Peyer's patch (tissue), 4 donors: ENCODE results near the gene WIPF2.

Experiments
- CTCF ChIP-seq, 6 experiments: fragments of 450-650 bp in 4 of 6; fragments of 200-600 bp in 2 of 6; sonication (generic) in 1 of 6; IDR thresholded peaks; one replicate each; pipeline ENCODE4 v1.5.1; 2017 to 2019; ENCODE audit warnings: antibody characterized with exemption in 6 of 6, mild to moderate bottlenecking in 3 of 6, moderate library complexity in 1 of 6
- POLR2A ChIP-seq, 2 donors: fragments of 450-650 bp; IDR thresholded peaks; one replicate each; pipeline ENCODE4 v1.5.1; 2017; ENCODE audit warnings: antibody characterized with exemption in 2 of 2, mild to moderate bottlenecking in 2 of 2, moderate library complexity in 2 of 2

DNA sequence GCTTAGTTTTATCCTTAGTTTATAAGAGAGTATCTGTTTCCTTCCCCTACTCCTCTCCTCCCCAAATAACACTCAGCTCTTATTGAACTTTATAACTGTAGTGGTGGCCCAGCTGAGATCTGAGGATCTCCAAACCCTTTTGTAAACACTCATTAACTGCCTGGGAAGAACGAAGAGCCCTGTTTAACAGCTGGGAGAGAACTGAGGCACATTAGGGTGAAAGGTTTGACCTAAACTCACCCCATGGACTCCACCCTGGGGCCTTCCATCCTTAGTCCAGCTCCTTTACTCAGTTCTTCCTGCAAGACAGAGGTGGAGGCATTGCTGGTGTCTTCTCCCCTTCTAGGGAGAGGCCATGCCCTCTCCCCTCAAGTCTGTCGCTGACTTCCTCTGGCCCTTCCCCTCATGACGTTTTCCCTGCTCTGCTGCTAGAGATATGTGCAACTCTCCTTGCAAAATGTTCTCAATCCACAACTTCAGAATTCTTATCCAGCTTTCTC lies 88.7 kb downstream of the WIPF2 start:
- TF ChIP-seq CTCF (IDR thresholded peaks at IDR 0.05), result no peak
- TF ChIP-seq POLR2A (IDR thresholded peaks at IDR 0.05), result no peak
